ENCODE data around the gene HDHD5.

Gene HDHD5

GRCh38 chr22:17158568-17159503 is at the start of gene HDHD5:
HDHD5 (minus strand) TSS chr22:17159277; CDS start chr22:17159251, 26 bp downstream.
- peak; percentile 96 for DNase-seq (ENCODE audit: low spot score)

GRCh38 chr22:17205432-17205831 is 46.4 kb upstream of the HDHD5 start:
- no peak for DNase-seq (ENCODE audit: low spot score)

- peak; percentile 82 for DNase-seq (ENCODE audit: low spot score)
These were observed 42.3 kb upstream of the HDHD5 start for GRCh38 chr22:17201285-17201945.

GRCh38 chr22:17199003-17199731 is 40.1 kb upstream of the HDHD5 start:
- no peak for DNase-seq (ENCODE audit: low spot score)

- no peak for DNase-seq (ENCODE audit: low spot score)
These were observed 39.3 kb upstream of the HDHD5 start for GRCh38 chr22:17198170-17199002.

GRCh38 chr22:17194213-17194612 is 35.1 kb upstream of the HDHD5 start:
- DNase-seq (ENCODE audit: low spot score): no peak

- no peak for DNase-seq (ENCODE audit: low spot score)
These were observed 33.1 kb upstream of the HDHD5 start for GRCh38 chr22:17192186-17192585.

- no peak for DNase-seq (ENCODE audit: low spot score)
These were observed 32.2 kb upstream of the HDHD5 start for GRCh38 chr22:17191163-17191784.

GRCh38 chr22:17190702-17191101 is 31.6 kb upstream of the HDHD5 start:
- no peak for DNase-seq (ENCODE audit: low spot score)

- DNase-seq (ENCODE audit: low spot score): no peak
These were observed 17.6 kb upstream of the HDHD5 start for GRCh38 chr22:17176715-17177114.

- DNase-seq (ENCODE audit: low spot score): peak; percentile 55
These were observed 13.2 kb upstream of the HDHD5 start for GRCh38 chr22:17172029-17172833.

GRCh38 chr22:17171153-17172028 is 12.3 kb upstream of the HDHD5 start:
- DNase-seq (ENCODE audit: low spot score): peak; percentile 97

GRCh38 chr22:17167486-17167885 is 8.4 kb upstream of the HDHD5 start:
- DNase-seq (ENCODE audit: low spot score): no peak

GRCh38 chr22:17164392-17165024 is 5.4 kb upstream of the HDHD5 start:
- peak; percentile 57 for DNase-seq (ENCODE audit: low spot score)

- no peak for DNase-seq (ENCODE audit: low spot score)
These were observed 3.7 kb upstream of the HDHD5 start for GRCh38 chr22:17162731-17163130.

- DNase-seq (ENCODE audit: low spot score): no peak
These were observed 2.9 kb upstream of the HDHD5 start for GRCh38 chr22:17161991-17162390.

GRCh38 chr22:17159504-17159951 is 451 bp upstream of the HDHD5 start:
- peak; percentile 48 for DNase-seq (ENCODE audit: low spot score)

- DNase-seq (ENCODE audit: low spot score): no peak
These were observed 905 bp downstream of the HDHD5 start for GRCh38 chr22:17158176-17158567.

- no peak for DNase-seq (ENCODE audit: low spot score)
These were observed 1.4 kb downstream of the HDHD5 start for GRCh38 chr22:17157714-17158113.

Measured in HuH-7 (cell line).